NB4 (cell line): ENCODE results near the gene UIMC1.
"Not testable (repeated sequence)": the region's sequence is repeated elsewhere in the genome, so short reads cannot be mapped to it uniquely, and the experiment has no call there.

Experiments
- DNase-seq: peaks from one replicate; pipeline ENCODE4 v3.0.0; 2010; ENCODE audit warnings: low read depth
- H3K4me3 ChIP-seq: one replicate; pipeline ENCODE4 v1.5.1; 2011; ENCODE audit warnings: mild to moderate bottlenecking, low read depth, low read length, moderate library complexity
- MAX ChIP-seq: IDR thresholded peaks from 2 replicates; pipeline ENCODE4 v1.6.1; 2011; ENCODE audit warnings: low read depth, low read length
- MYC ChIP-seq: IDR thresholded peaks from 2 replicates; pipeline ENCODE4 v1.6.1; 2011; ENCODE audit warnings: low read depth, low read length
- POLR2A ChIP-seq: IDR thresholded peaks from 2 replicates; pipeline ENCODE4 v1.6.1; 2011; ENCODE audit warnings: mild to moderate bottlenecking; ENCODE audit not compliant: insufficient read length; ENCODE audit errors: extremely low read depth
- TF ChIP-seq, protein P1 (sequence below): IDR thresholded peaks from one replicate; pipeline ENCODE4 v1.5.1; 2012; ENCODE audit warnings: low read depth, low read length

Gene UIMC1

DNA sequence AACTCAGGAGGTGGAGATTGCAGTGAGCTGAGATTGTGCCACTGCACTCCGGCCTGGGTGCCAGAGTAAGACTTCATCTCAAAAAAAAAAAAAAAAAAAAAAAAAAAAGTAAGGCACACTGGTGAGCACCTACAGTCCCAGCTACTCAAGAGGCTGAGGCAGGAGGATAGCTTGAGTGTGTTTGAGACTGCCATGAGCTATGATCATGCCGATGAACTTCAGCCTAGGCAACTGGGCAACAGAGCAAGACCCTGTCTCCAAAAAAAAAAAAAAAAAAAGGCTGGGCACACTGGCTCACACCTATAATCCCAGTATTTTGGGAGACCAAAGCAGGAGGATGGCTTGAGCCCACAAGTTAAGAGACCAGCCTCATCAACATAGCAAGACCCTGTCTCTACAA lies 20.3 kb downstream of the UIMC1 start:
- no peak for DNase-seq
- no peak overlapping the region for H3K4me3 ChIP-seq
- TF ChIP-seq MYC = no peak
- no peak for TF ChIP-seq POLR2A
- no peak for TF ChIP-seq MAX
- TF ChIP-seq, protein P1, sequence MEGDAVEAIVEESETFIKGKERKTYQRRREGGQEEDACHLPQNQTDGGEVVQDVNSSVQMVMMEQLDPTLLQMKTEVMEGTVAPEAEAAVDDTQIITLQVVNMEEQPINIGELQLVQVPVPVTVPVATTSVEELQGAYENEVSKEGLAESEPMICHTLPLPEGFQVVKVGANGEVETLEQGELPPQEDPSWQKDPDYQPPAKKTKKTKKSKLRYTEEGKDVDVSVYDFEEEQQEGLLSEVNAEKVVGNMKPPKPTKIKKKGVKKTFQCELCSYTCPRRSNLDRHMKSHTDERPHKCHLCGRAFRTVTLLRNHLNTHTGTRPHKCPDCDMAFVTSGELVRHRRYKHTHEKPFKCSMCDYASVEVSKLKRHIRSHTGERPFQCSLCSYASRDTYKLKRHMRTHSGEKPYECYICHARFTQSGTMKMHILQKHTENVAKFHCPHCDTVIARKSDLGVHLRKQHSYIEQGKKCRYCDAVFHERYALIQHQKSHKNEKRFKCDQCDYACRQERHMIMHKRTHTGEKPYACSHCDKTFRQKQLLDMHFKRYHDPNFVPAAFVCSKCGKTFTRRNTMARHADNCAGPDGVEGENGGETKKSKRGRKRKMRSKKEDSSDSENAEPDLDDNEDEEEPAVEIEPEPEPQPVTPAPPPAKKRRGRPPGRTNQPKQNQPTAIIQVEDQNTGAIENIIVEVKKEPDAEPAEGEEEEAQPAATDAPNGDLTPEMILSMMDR = no peak

DNA sequence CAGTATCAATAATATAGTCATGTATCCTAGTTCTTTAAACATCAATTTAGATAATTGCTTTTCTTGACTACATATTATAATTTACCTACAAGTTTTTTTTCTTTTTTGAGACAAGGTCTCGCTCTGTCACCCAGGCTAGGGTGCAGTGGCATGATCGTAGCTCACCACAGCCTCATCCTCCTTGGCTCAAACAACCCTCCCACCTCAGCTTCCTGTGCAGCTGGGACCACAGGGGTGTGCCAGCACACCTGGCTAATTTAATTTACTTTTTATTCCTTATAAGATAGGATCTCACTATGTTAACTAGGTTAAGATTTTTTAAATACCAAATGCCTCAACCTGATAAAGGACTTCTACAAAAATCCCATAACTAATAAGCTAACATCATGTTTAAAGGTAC lies 21.1 kb downstream of the UIMC1 start:
- H3K4me3 ChIP-seq = no peak overlapping the region
- no peak for DNase-seq
- TF ChIP-seq MAX (no peak), MYC (no peak)

DNA sequence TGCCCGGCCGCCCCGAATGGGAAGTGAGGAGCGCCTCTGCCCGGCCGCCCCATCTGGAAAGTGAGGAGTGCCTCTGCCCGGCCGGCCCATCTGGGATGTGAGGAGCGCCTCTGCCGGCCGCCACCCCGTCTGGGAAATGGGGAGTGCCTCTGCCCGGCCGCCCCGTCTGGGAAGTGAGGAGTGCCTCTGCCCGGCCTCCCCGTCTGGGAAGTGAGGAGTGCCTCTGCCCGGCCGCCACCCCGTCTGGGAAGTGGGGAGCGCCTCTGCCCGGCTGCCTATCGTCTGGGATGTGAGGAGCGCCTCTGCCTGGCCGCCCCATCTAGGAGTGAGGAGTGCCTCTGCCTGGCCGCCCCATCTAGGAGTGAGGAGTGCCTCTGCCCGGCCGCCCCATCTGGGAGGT lies 22.4 kb downstream of the UIMC1 start:
- DNase-seq, H3K4me3 ChIP-seq: not testable (repeated sequence)

DNA sequence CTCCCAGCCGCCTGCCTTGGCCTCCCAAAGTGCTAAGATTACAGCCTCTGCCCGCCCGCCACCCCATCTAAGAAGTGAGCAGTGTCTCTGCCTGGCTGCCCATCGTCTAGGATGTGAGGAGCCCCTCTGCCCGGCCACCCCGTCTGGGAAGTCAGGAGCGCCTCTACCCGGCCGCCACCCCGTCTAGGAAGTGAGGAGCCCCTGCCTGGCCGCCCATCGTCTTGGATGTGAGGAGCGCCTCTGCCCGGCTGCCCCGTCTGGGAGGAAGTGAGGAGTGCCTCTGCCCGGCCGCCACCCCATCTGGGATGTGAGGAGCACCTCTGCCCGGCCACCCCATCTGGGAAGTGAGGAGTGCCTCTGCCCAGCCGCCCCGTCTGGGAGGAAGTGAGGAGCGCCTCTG lies 23.0 kb downstream of the UIMC1 start:
- not testable (repeated sequence) for H3K4me3 ChIP-seq, DNase-seq

DNA sequence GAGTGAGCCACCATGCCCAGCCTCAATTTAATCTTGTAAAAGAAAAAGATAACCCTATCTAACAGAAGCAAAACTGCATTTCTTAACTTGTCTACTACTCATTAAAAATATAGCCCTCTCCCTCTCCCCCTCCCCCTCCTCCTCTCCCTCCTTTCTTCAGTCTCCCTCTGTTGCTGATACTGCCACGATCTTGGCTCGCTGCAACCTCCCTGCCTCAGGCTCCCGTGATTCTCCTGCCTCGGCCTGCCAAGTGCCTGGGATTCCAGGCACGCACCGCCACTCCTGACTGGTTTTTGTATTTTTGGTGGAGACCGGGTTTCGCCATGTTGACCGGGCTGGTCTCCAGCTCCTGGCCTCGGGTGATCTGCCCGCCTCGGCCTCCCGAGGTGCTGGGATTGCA lies 23.5 kb downstream of the UIMC1 start:
- DNase-seq, H3K4me3 ChIP-seq: not testable (repeated sequence)

DNA sequence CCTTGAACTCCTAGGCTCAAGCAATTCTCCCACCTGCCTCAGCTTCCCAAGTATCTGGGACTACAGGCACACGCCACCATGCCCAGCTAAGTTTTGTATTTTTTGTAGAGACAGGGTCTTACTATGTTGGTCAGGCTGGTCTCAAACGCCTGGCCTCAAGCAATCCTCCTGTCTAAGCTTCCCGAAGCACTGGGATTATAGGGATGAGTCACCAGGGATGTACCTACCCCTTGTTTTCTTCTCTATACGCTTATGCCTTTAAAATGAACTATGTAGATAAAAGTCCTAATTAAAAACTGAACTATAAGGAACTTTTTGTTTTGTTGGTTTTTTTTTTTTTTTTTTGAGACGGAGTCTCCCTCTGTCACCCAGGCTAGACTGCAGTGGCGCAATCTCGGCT lies 25.8 kb downstream of the UIMC1 start:
- DNase-seq = no peak
- no peak overlapping the region for H3K4me3 ChIP-seq
- TF ChIP-seq, protein P1 = no peak
- TF ChIP-seq MAX (no peak), MYC (no peak), POLR2A (no peak)

- DNase-seq = no peak
- TF ChIP-seq MYC (no peak), MAX (no peak), POLR2A (no peak)
- TF ChIP-seq, protein P1 = no peak
- no peak overlapping the region for H3K4me3 ChIP-seq
Measured at GRCh38 chr5:176979669-176980068, 26.9 kb downstream of the UIMC1 start.

DNA sequence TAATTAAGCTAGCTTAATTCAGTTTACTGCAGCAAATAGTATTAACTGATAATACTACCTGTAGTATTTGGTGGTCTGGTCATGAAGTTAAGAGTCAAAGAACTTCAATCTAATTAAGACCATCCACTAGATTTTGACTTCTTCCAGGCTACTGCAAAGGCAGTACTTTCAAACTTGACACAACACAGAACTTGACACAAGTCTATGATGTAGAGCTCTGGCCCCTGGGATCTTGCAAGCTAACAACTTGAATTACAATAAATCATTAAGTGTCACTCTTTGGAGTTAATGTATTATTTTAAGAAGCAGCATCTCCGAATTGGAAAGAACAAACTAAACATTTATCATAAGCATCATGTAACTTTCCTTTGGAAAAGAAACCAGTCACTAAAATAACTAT lies 40.9 kb downstream of the UIMC1 start:
- no peak for DNase-seq
- H3K4me3 ChIP-seq = no peak overlapping the region
- TF ChIP-seq MAX (no peak), MYC (no peak), POLR2A (no peak)
- TF ChIP-seq, protein P1 = no peak
